Gastrocnemius medialis (tissue), 4 donors: ENCODE results near the gene HYAL2.

Source experiments
- CTCF ChIP-seq, 5 experiments: fragments of 450-650 bp in 3 of 5; fragments of 200-600 bp in 2 of 5; sonication (generic) in 2 of 5; IDR thresholded peaks in 4 of 5; conservative IDR thresholded peaks in 1 of 5; 1 replicate in 4 of 5; 2 replicates in 1 of 5; pipeline ENCODE4 v1.5.1; 2016 to 2019; ENCODE audit warnings: antibody characterized with exemption in 5 of 5, mild to moderate bottlenecking in 3 of 5, moderate library complexity in 3 of 5
- POLR2A ChIP-seq, 2 donors: fragments of 450-650 bp; IDR thresholded peaks; one replicate each; pipeline ENCODE4 v1.6.1; 2017; ENCODE audit warnings: antibody characterized with exemption in 2 of 2, mild to moderate bottlenecking in 2 of 2, moderate library complexity in 2 of 2

- TF ChIP-seq CTCF (IDR thresholded peaks at IDR 0.05 in 4 of 5, conservative IDR thresholded peaks at IDR 0.05 in 1 of 5), result no peak
- no peak for TF ChIP-seq POLR2A (IDR thresholded peaks at IDR 0.05)
Observed at GRCh38 chr3:50342813-50343633, 20.5 kb upstream of the HYAL2 start.
